ENCODE measurements around the gene BCR. TPM values are rescaled to one million over a fixed set of nuclear protein-coding genes. Genes with fewer than 3 reads are reported as not detected.

BCR gene
- total RNA-seq, 1 experiment from 2014 or later, result 77.0 TPM

- Histone ChIP-seq H3K27ac (ENCODE audit: insufficient read length, low read depth, low read length) (no peak within 1 kb of the TSS), H3K14ac (ENCODE audit: insufficient read depth, low read length) (no peak within 1 kb of the TSS), H2BK5ac (ENCODE audit: insufficient read length, low read length) (no peak within 1 kb of the TSS), H2AK5ac (ENCODE audit: insufficient read length, low read length) (no peak within 1 kb of the TSS), H4K20me1 (ENCODE audit: control insufficient read depth, insufficient read depth, insufficient read length) (no peaks in the 10 kb centered on the region), H3T11ph (ENCODE audit: low read length) (no peak within 1 kb of the TSS), H3K23ac (ENCODE audit: insufficient read length, low read depth, low read length) (no peak within 1 kb of the TSS), H3K79me2 (ENCODE audit: insufficient read depth, low read length) (no peaks in the 10 kb centered on the region), H3K4me2 (ENCODE audit: insufficient read depth, insufficient read length, low read length) (peak within 1 kb of the TSS; percentile 42), H2BK15ac (ENCODE audit: low read depth, low read length) (no peak within 1 kb of the TSS), H3K27me3 (ENCODE audit: insufficient read depth, low read length) (no peaks in the 10 kb centered on the region; the same call in 1 of the 2 replicates), H4K5ac (ENCODE audit: insufficient read length, low read depth, low read length) (no peak within 1 kb of the TSS), H4K8ac (replicated peaks; ENCODE audit: insufficient read length, low read depth, low read length) (no peak within 1 kb of the TSS), H3K18ac (ENCODE audit: insufficient read length, low read depth, low read length) (no peak within 1 kb of the TSS), H3K56ac (ENCODE audit: insufficient read length, low read depth, low read length) (no peak within 1 kb of the TSS), H3K79me1 (ENCODE audit: insufficient read depth, low read depth, low read length, poor library complexity, severe bottlenecking) (no peaks in the 10 kb centered on the region), H2BK120ac (ENCODE audit: low read depth, low read length, poor library complexity, severe bottlenecking) (no peak within 1 kb of the TSS), H3K23me2 (ENCODE audit: insufficient read length, low read depth, low read length, poor library complexity, severe bottlenecking) (peaks cover 5% of the 10 kb centered on the region), H3K4me1 (ENCODE audit: insufficient read depth, low read length) (peaks cover 3% of the 10 kb centered on the region), H2AFZ (ENCODE audit: low read length) (no peak within 1 kb of the TSS), H3K9ac (ENCODE audit: extremely low read depth, insufficient read length, low read length) (no peak within 1 kb of the TSS), H2BK20ac (ENCODE audit: low read depth, low read length, poor library complexity, severe bottlenecking) (no peak within 1 kb of the TSS), H3K4ac (ENCODE audit: low read depth, low read length) (no peak within 1 kb of the TSS), H4K91ac (ENCODE audit: insufficient read length, low read depth, low read length) (no peak within 1 kb of the TSS), H2BK12ac (ENCODE audit: insufficient read length, low read depth, low read length) (no peak within 1 kb of the TSS), H3K9me3 (ENCODE audit: control insufficient read depth, low read depth, low read length) (no peaks in the 10 kb centered on the region)
- peaks cover 26 to 39% of the 10 kb centered on the region in 2 experiments for H3K4me1 Mint-ChIP-seq
- peaks cover 61% of the 10 kb centered on the region for H3K27me3 Mint-ChIP-seq (ENCODE audit: low read depth)
- DNase-seq, result peak; percentile 100
- peak within 1 kb of the TSS in 2 of 3 experiments; percentile 61 to 88; a peak in 3 of 7 replicates for H3K27ac Mint-ChIP-seq
- H3K9me3 Mint-ChIP-seq, result no peaks in the 10 kb centered on the region; a peak in 1 of 5 replicates
- H3K4me3 Mint-ChIP-seq, result peak within 1 kb of the TSS; percentile 71 to 81
- peaks cover 0 to 4% (median 0%) of the 10 kb centered on the region in 3 experiments; a peak in 2 of 7 replicates for H3K36me3 Mint-ChIP-seq (ENCODE audit: insufficient read depth in 1 of 3, low read depth in 3 of 3)
- WGBS (ENCODE audit: extremely low coverage, insufficient read length, low lambda C conversion rate), result no CpG with 5 or more reads among the region's 62 CpGs
- TF ChIP-seq, protein P1, sequence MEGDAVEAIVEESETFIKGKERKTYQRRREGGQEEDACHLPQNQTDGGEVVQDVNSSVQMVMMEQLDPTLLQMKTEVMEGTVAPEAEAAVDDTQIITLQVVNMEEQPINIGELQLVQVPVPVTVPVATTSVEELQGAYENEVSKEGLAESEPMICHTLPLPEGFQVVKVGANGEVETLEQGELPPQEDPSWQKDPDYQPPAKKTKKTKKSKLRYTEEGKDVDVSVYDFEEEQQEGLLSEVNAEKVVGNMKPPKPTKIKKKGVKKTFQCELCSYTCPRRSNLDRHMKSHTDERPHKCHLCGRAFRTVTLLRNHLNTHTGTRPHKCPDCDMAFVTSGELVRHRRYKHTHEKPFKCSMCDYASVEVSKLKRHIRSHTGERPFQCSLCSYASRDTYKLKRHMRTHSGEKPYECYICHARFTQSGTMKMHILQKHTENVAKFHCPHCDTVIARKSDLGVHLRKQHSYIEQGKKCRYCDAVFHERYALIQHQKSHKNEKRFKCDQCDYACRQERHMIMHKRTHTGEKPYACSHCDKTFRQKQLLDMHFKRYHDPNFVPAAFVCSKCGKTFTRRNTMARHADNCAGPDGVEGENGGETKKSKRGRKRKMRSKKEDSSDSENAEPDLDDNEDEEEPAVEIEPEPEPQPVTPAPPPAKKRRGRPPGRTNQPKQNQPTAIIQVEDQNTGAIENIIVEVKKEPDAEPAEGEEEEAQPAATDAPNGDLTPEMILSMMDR (conservative IDR thresholded peaks at IDR 0.05), result no peak
These were observed 35.1 kb upstream of the BCR start, which contains the start of gene RAB36 for GRCh38 chr22:23144932-23145877. RAB36 (plus strand) TSS chr22:23145477; CDS start chr22:23146617, 1,140 bp downstream.
